ENCODE data around the gene IL31RA. TPM values are rescaled to one million over a fixed set of nuclear protein-coding genes. Genes with fewer than 3 reads are reported as not detected.
A peak's percentile ranks its signal among the peaks of the same experiment; 100 is the strongest.

The IL31RA gene
- total RNA-seq, 6 donors from 2014 or later: 0.31 TPM; not detected in 5

DNA sequence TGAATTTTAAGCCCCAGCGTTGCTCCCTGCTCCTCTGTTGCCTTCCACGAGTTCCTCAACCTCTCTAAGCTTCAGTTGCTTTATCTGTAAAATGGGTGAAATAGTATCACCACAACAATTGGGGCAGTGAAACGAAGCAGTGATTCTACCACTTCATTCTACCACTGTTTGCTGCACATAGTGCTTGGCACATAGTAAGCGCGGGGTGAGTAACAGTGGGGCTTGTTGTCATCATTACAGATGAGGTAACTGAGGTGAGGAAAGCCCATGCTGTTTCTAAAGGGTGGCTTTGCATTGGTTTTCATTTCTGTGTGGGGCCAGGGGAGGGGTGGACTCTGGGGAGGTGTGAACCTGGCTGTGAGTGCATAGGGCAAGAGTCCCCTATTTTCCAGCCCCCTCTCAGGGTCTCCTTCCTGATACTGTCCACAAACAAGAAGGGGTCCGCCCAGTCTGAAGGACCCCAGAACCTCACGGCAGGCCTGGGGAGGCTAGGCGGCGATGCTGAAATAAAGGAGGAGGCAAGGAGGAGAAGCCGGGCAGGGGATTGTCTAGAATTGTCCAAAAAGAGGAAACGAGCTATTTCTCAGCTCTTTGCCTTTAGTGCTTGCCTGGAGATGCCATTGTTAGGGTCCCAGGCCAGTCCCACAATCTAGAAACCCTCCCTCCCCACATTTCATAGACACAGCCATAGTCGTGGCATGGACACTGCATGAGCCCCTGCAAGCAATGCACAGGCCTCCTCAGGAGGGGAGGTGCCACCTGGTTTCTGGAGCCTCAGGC is 78.1 kb downstream of the IL31RA start:
- DNase-seq: no peak
- H3K9me3 ChIP-seq: no peaks in the 10 kb centered on the region
- peaks cover 0 to 12% (median 4%) of the 10 kb centered on the region in 4 donors for H3K4me1 ChIP-seq
- H3K27me3 ChIP-seq: no peaks in the 10 kb centered on the region
- TF ChIP-seq EP300 (IDR thresholded peaks at IDR 0.05) (no peak), POLR2AphosphoS5 (IDR thresholded peaks at IDR 0.05) (no peak), POLR2A (IDR thresholded peaks at IDR 0.05) (no peak)
- TF ChIP-seq, protein P1, sequence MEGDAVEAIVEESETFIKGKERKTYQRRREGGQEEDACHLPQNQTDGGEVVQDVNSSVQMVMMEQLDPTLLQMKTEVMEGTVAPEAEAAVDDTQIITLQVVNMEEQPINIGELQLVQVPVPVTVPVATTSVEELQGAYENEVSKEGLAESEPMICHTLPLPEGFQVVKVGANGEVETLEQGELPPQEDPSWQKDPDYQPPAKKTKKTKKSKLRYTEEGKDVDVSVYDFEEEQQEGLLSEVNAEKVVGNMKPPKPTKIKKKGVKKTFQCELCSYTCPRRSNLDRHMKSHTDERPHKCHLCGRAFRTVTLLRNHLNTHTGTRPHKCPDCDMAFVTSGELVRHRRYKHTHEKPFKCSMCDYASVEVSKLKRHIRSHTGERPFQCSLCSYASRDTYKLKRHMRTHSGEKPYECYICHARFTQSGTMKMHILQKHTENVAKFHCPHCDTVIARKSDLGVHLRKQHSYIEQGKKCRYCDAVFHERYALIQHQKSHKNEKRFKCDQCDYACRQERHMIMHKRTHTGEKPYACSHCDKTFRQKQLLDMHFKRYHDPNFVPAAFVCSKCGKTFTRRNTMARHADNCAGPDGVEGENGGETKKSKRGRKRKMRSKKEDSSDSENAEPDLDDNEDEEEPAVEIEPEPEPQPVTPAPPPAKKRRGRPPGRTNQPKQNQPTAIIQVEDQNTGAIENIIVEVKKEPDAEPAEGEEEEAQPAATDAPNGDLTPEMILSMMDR (IDR thresholded peaks at IDR 0.05): no peak
- no peaks in the 10 kb centered on the region for H3K36me3 ChIP-seq
- no peak overlapping the region for H3K27ac ChIP-seq
- 86 to 95% methylated on average over 12 of the region's 12 CpGs for WGBS, 2 donors
- no peak for ATAC-seq (ENCODE audit: low FRiP score in 2 of 2)
- no peak overlapping the region for H3K4me3 ChIP-seq

DNA sequence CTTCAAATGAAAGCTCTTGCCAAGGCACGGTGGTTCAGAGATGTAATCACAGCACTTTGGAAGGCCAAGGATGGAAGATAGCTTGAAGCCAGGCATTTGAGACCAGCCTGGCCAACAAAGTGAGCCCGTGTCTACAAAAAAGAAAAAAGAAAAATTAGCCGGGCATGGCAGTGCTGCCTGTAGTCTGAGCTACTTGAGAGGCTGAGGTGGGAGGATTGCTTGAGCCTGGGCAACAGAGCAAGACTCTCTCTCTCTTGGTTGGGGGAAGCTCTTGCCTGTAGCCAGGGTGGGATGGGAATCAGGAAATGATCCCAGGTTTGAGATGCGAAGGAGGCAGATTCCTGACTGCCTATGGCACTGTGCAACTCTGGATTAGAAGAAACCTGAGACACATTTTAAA is 81.5 kb downstream of the IL31RA start:
- Histone ChIP-seq H3K27ac (peak overlapping the region in 2 of 4 donors; percentile 28 to 38), H3K4me1 (peaks cover 4 to 27% (median 13%) of the 10 kb centered on the region in 4 donors), H3K36me3 (peaks cover 0 to 4% (median 0%) of the 10 kb centered on the region in 4 donors), H3K9me3 (no peaks in the 10 kb centered on the region), H3K4me3 (no peak overlapping the region), H3K27me3 (no peaks in the 10 kb centered on the region)
- TF ChIP-seq, protein P1 (IDR thresholded peaks at IDR 0.05): no peak
- TF ChIP-seq POLR2AphosphoS5 (IDR thresholded peaks at IDR 0.05) (no peak), POLR2A (IDR thresholded peaks at IDR 0.05) (no peak), EP300 (IDR thresholded peaks at IDR 0.05) (no peak)
- no peak for ATAC-seq (ENCODE audit: low FRiP score in 2 of 2)
- no peak for DNase-seq
- WGBS, 2 donors: 80 to 84% methylated on average over 4 of the region's 4 CpGs

DNA sequence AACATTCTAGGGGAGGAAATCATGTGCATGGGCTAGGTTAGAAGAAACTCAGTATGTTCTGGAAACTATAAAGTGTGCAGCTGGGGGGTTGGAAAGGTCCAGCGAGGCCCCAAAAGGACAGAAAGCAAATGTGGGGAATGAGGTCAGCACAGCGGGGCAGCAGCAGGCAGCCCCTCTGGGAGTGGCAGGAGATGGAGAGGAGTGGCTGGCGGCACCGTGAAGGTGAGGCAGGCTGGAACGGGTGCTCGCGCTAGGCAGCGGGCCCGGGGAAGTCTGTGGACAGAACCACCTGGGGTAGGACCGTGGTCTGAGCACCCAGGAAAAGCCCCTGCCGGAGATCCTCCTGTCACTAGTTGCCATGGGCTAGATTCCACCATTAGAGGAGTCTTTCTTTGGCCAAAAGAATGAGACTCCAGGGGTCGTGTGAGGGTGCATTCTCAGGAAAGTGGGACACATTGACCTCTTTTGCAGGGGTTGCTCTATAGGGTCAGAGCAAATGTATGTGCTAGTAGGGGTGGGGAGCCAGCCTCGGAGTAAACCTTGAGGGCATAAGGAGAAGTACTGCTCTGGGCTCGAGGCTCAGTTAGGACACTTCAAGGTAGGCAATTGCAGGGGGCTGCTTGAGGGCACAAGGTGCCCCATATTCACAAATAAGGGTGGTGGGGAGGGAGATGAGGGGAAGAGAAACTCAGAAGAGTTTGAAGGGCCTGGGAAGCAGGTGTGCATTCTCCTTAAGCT is 82.4 kb downstream of the IL31RA start:
- DNase-seq: peak in 1 of 2 donors; percentile 74
- WGBS, 2 donors: 67 to 70% methylated on average over 14 of the region's 14 CpGs

DNA sequence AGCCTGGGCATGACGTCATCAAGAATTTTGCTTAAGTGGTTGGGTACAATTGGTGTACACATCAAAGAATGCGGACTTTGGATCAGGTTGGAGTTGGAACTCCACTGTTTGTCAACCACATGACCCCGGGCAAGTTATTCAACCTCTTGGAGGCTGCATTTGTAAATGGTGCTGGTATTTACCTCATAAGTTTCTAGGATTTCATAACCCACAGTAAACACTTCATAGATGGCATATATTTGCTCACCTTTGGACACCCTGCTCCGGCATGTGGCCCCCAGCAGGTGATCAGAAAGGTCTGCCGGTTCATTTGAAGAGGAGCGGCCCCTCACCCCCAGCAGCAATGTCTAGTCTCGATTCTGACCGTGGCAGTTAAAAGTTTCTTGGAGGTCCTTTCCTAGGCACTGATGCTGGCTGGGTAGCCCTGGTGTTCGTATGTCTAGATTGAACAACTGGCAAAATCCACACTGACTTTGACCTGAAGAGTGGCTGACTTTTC is 83.0 kb downstream of the IL31RA start:
- WGBS, 2 donors: 73 to 76% methylated on average over 8 to 9 of the region's 9 CpGs
- Histone ChIP-seq H3K27ac (peak overlapping the region; percentile 38 to 59 (median 52)), H3K27me3 (no peaks in the 10 kb centered on the region), H3K36me3 (peaks cover 3 to 17% (median 6%) of the 10 kb centered on the region in 4 donors), H3K9me3 (no peaks in the 10 kb centered on the region), H3K4me3 (no peak overlapping the region), H3K4me1 (peaks cover 4 to 27% (median 13%) of the 10 kb centered on the region in 4 donors)
- TF ChIP-seq POLR2AphosphoS5 (IDR thresholded peaks at IDR 0.05): peak in 1 of 2 donors; percentile 13
- peak in 1 of 4 donors; percentile 50 for TF ChIP-seq EP300 (IDR thresholded peaks at IDR 0.05)
- TF ChIP-seq, protein P1 (IDR thresholded peaks at IDR 0.05): peak in 1 of 6 experiments; percentile 5
- TF ChIP-seq POLR2A (IDR thresholded peaks at IDR 0.05): no peak
- ATAC-seq (ENCODE audit: low FRiP score in 2 of 2) (peak; percentile 43 to 91), DNase-seq (peak in 1 of 2 donors; percentile 77)

More for the DNA sequence above, 82.4 kb downstream of the IL31RA start:
- Histone ChIP-seq H3K27me3 (no peaks in the 10 kb centered on the region), H3K27ac (peak overlapping the region; percentile 28 to 75 (median 46)), H3K9me3 (no peaks in the 10 kb centered on the region), H3K4me1 (peaks cover 4 to 27% (median 13%) of the 10 kb centered on the region in 4 donors), H3K4me3 (no peak overlapping the region), H3K36me3 (peaks cover 0 to 11% (median 2%) of the 10 kb centered on the region in 4 donors)
- ATAC-seq (ENCODE audit: low FRiP score in 2 of 2): peak; percentile 3 to 27
- TF ChIP-seq, protein P1 (IDR thresholded peaks at IDR 0.05): no peak
- TF ChIP-seq POLR2AphosphoS5 (IDR thresholded peaks at IDR 0.05) (no peak), EP300 (IDR thresholded peaks at IDR 0.05) (no peak), POLR2A (IDR thresholded peaks at IDR 0.05) (peak in 1 of 4 donors; percentile 4)

Data from upper lobe of left lung (tissue), 6 donors.